GM12878 (cell line): ENCODE data around the gene MRPS25. TPM values are rescaled to one million over a fixed set of nuclear protein-coding genes. Genes with fewer than 3 reads are reported as not detected.

ENCODE experiments used
- ATAC-seq: fragments of 200-7000 bp; cut with Tn5 transposase; 3 replicates; pipeline ENCODE4 v1.9.1; 2020; ENCODE audit warnings: mild to moderate bottlenecking, moderate library complexity
- BruUV-seq: library from RNA; stranded (reverse); fragments of 400-500 nt; replicated peaks from 2 replicates; lab custom pipeline; 2021; lab: Mats Ljungman, UMichigan
- CTCF ChIA-PET: fragments of 300-600 bp; sonication (Branson Sonifier 250); formaldehyde crosslinking; extraction: SDS; loops from one replicate; lab custom pipeline; 2021; ENCODE audit warnings: inconsistent platforms; lab: Yijun Ruan, JAX
- POLR2A ChIA-PET: fragments of 350-600 bp; formaldehyde crosslinking; extraction: SDS; loops from one replicate; lab custom pipeline; 2021; ENCODE audit warnings: inconsistent platforms; lab: Charles Lee
- RAD21 ChIA-PET: fragments of 300-600 bp; sonication (Branson Sonifier 250); formaldehyde crosslinking; loops from one replicate; lab custom pipeline; 2023; ENCODE audit warnings: antibody characterized with exemption; ENCODE audit not compliant: unreplicated experiment; lab: Charles Lee
- SMC1A ChIA-PET: fragments of 300-600 bp; sonication (Branson Sonifier 250); formaldehyde crosslinking; loops from one replicate; lab custom pipeline; 2023; ENCODE audit not compliant: unreplicated experiment, uncharacterized antibody; lab: Charles Lee
- DNase-seq: peaks from one replicate; pipeline ENCODE4 v3.0.0-alpha.2; 2011; ENCODE audit warnings: low read depth, low spot score
- FAIRE-seq: peaks from 3 replicates; lab custom pipeline; 2011; peaks lifted over from hg19 to GRCh38; lab: Jason Lieb, UNC
- H2AFZ ChIP-seq: 2 replicates; pipeline ENCODE4 v1.6.0; 2011; ENCODE audit warnings: low read depth, low read length, control low read depth; ENCODE audit not compliant: control insufficient read depth
- H3K27ac ChIP-seq: 2 replicates; pipeline ENCODE4 v1.5.1; 2011; ENCODE audit warnings: control low read depth; ENCODE audit not compliant: control insufficient read depth, insufficient read depth
- H3K27me3 ChIP-seq, 2 experiments: replicated peaks in 1 of 2; 2 replicates each; pipeline versions ENCODE4 v1.6.0 to v1.6.1; 2011; ENCODE audit warnings: low read length in 1 of 2; ENCODE audit not compliant: control insufficient read depth in 2 of 2, insufficient read depth in 2 of 2
- H3K36me3 ChIP-seq, 2 experiments: 2 replicates each; pipeline ENCODE4 v1.5.1; 2011; ENCODE audit warnings: low read length in 1 of 2; ENCODE audit not compliant: control insufficient read depth in 2 of 2, insufficient read depth in 2 of 2
- H3K4me1 ChIP-seq: 2 replicates; pipeline ENCODE4 v1.6.1; 2011; ENCODE audit warnings: mild to moderate bottlenecking, low read length, moderate library complexity, mixed read lengths; ENCODE audit not compliant: control insufficient read depth, insufficient read depth
- H3K4me2 ChIP-seq: 2 replicates; pipeline ENCODE4 v1.6.0; 2011; ENCODE audit warnings: control low read depth; ENCODE audit not compliant: control insufficient read depth, insufficient read depth
- H3K4me3 ChIP-seq: fragments of 200-600 bp; sonication (generic); 2 replicates; pipeline ENCODE4 v1.5.1; 2016
- H3K79me2 ChIP-seq: 2 replicates; pipeline ENCODE4 v1.6.0; 2011; ENCODE audit warnings: low read length; ENCODE audit not compliant: control insufficient read depth, insufficient read depth
- H3K9ac ChIP-seq: 2 replicates; pipeline ENCODE4 v1.8.0; 2011; ENCODE audit warnings: low read length, control low read depth, mixed read lengths; ENCODE audit not compliant: control insufficient read depth, insufficient read depth
- H3K9me3 ChIP-seq: replicated peaks from 3 replicates; pipeline ENCODE4 v1.5.1; 2011; ENCODE audit warnings: mild to moderate bottlenecking, low read length; ENCODE audit not compliant: control insufficient read depth, insufficient read depth
- H4K20me1 ChIP-seq: 2 replicates; pipeline ENCODE4 v1.6.0; 2011; ENCODE audit not compliant: control insufficient read depth, insufficient read depth
- CBFB ChIP-seq: IDR thresholded peaks from 2 replicates; pipeline ENCODE4 v1.6.1; 2016; ENCODE audit warnings: antibody characterized with exemption, low read depth
- EGR1 ChIP-seq, 2 experiments: IDR thresholded peaks; 1 replicate in 1 of 2; 2 replicates in 1 of 2; pipeline ENCODE4 v1.6.1; 2011 to 2012; ENCODE audit warnings: low read depth in 2 of 2, low read length in 2 of 2, borderline replicate concordance in 1 of 2, mild to moderate bottlenecking in 1 of 2, moderate library complexity in 1 of 2
- EP300 ChIP-seq, 2 experiments: fragments of 150-350 bp in 1 of 2; IDR thresholded peaks; 2 replicates each; pipeline ENCODE4 v1.6.1; 2011 to 2012; ENCODE audit warnings: low read depth in 2 of 2, low read length in 2 of 2, borderline replicate concordance in 1 of 2, improper control_type of control experiment in 1 of 2, inconsistent platforms in 1 of 2; ENCODE audit not compliant: control insufficient read depth in 1 of 2
- IKZF2 ChIP-seq, 2 experiments: fragments of 450-650 bp; IDR thresholded peaks; 2 replicates each; pipeline ENCODE4 v1.6.1; 2017; ENCODE audit warnings: mild to moderate bottlenecking in 2 of 2, moderate library complexity in 2 of 2
- NR2C2 ChIP-seq: IDR thresholded peaks from 2 replicates; pipeline ENCODE4 v1.6.1; 2011; ENCODE audit warnings: borderline replicate concordance, low read depth; ENCODE audit not compliant: control insufficient read depth, insufficient read length
- NRF1 ChIP-seq: conservative IDR thresholded peaks from 2 replicates; pipeline ENCODE4 v1.6.1; 2011; ENCODE audit warnings: mild to moderate bottlenecking, low read depth, low read length, improper control_type of control experiment
- POLR2AphosphoS5 ChIP-seq: IDR thresholded peaks from 2 replicates; pipeline ENCODE4 v1.6.1; 2011; ENCODE audit warnings: mild to moderate bottlenecking, low read length, inconsistent platforms
- SIN3A ChIP-seq: IDR thresholded peaks from 2 replicates; pipeline ENCODE4 v1.6.1; 2012; ENCODE audit warnings: low read depth, low read length, improper control_type of control experiment
- SKIL ChIP-seq: fragments of 450-650 bp; IDR thresholded peaks from 2 replicates; pipeline ENCODE4 v1.6.1; 2017; ENCODE audit warnings: mild to moderate bottlenecking, low read depth, inconsistent platforms; ENCODE audit not compliant: poor library complexity, severe bottlenecking
- STAT1 ChIP-seq: fragments of 450-650 bp; conservative IDR thresholded peaks from 2 replicates; pipeline ENCODE4 v1.6.1; 2014; ENCODE audit warnings: antibody characterized with exemption, mild to moderate bottlenecking
- TBL1XR1 ChIP-seq: IDR thresholded peaks from 2 replicates; pipeline ENCODE4 v1.6.1; 2012; ENCODE audit warnings: low read depth, low read length, improper control_type of control experiment
- ZBED1 ChIP-seq: IDR thresholded peaks from 2 replicates; pipeline ENCODE4 v1.6.1; 2016; ENCODE audit warnings: borderline replicate concordance
- ZBTB40 ChIP-seq: fragments of 450-650 bp; IDR thresholded peaks from 2 replicates; pipeline ENCODE4 v1.6.1; 2016; ENCODE audit warnings: mild to moderate bottlenecking, moderate library complexity, borderline replicate concordance
- WGBS: methylation state at CpG from one replicate; pipeline ENCODE4 v1.1.6; 2016; ENCODE audit warnings: low lambda C conversion rate; ENCODE audit not compliant: insufficient replicate concordance, insufficient coverage; ENCODE audit errors: missing lambda C conversion rate; 5-methylcytosine and 5-hydroxymethylcytosine counted together
- in situ Hi-C: fragments of 300-500 bp; cut with MboI; formaldehyde crosslinking; loops from 9 replicates; pipeline ENCODE4 v1.14.3; 2018; ENCODE audit warnings: mixed read lengths
- intact Hi-C: fragments of 100-400 bp; cut with micrococcal nuclease; formaldehyde crosslinking; loops from one replicate; pipeline ENCODE4 v1.14.2; 2022; ENCODE audit not compliant: unreplicated experiment
- polyA plus RNA-seq, 11 experiments: library from polyadenylated mRNA; depleted of rRNA in 4 of 11; unstranded in 6 of 11; stranded (reverse) in 5 of 11; fragments of >200 nt; fragmentation: Nextera tagmentation in 4 of 11; fragmentation: Illumina TruSeq in 1 of 11; extraction: Ambion mirVana in 4 of 11; extraction: Trizol in 1 of 11; gene quantifications; 1 replicate in 1 of 11; 2 replicates in 10 of 11; pipeline versions ENCODE4 v1.2.1 to v1.2.3, GENCODE V29; 2011 to 2016; ENCODE audit warnings: inconsistent platforms in 2 of 11, missing spikeins in 2 of 11, low read depth in 1 of 11
- total RNA-seq, 4 experiments: library from RNA; depleted of rRNA in 3 of 4; stranded (reverse); fragments of >200 nt in 3 of 4; fragmentation: Illumina TruSeq in 1 of 4; extraction: Trizol in 1 of 4; gene quantifications; 2 replicates each; pipeline versions ENCODE4 v1.2.1 to v1.2.3, GENCODE V29; 2013 to 2021

MRPS25 gene
- total and polyA plus RNA-seq, 10 of the 15 experiments (the other 5 are each of a cell fraction or from before 2014, with no cell fraction given): 17.0 to 114 (median 62.2) TPM

- Histone ChIP-seq H3K4me3 (no peak overlapping the region), H3K27ac (no peak overlapping the region), H3K27me3 (no peaks in the 10 kb centered on the region), H3K9me3 (no peaks in the 10 kb centered on the region), H3K79me2 (no peaks in the 10 kb centered on the region), H3K36me3 (peaks cover 5 to 15% of the 10 kb centered on the region in 2 experiments), H3K4me2 (no peak overlapping the region), H2AFZ (no peak overlapping the region), H3K9ac (no peak overlapping the region), H3K4me1 (no peaks in the 10 kb centered on the region), H4K20me1 (no peaks in the 10 kb centered on the region)
- FAIRE-seq (no peak), DNase-seq (no peak), ATAC-seq (no peak)
- 68% methylated on average over 1 of the region's 1 CpG for WGBS
- ChIA-PET POLR2A (no interaction called here), SMC1A (no interaction called here), RAD21 (no interaction called here), CTCF (no interaction called here)
- in situ Hi-C loops: no loop called here
- intact Hi-C loops: no loop called here
- no peak for TF ChIP-seq ZBTB40
- TF ChIP-seq POLR2AphosphoS5: no peak
- no peak for TF ChIP-seq EGR1 (IDR thresholded peaks at IDR 0.05; ENCODE audit: borderline replicate concordance in 1 of 2, low read depth in 2 of 2, low read length in 2 of 2)
- no peak for TF ChIP-seq NR2C2
- TF ChIP-seq CBFB: no peak
- no peak for TF ChIP-seq STAT1
- TF ChIP-seq SIN3A: no peak
- TF ChIP-seq TBL1XR1: no peak
- TF ChIP-seq EP300 (IDR thresholded peaks at IDR 0.05; ENCODE audit: borderline replicate concordance in 1 of 2, control insufficient read depth in 1 of 2, low read depth in 2 of 2, low read length in 2 of 2): no peak
- TF ChIP-seq ZBED1: no peak
- no peak for TF ChIP-seq SKIL
- TF ChIP-seq NRF1: no peak
- no peak for TF ChIP-seq IKZF2 (IDR thresholded peaks at IDR 0.05)
- no TSS peak for BruUV-seq
Observed at GRCh38 chr3:15083252-15083651, 18.1 kb upstream of the MRPS25 start.
